Measurements from ENCODE around the gene PRSS53. TPM values are rescaled to one million over a fixed set of nuclear protein-coding genes. Genes with fewer than 3 reads are reported as not detected.

PRSS53 gene
- total RNA-seq, 2 donors from 2014 or later: 3.2 to 4.4 TPM

DNA sequence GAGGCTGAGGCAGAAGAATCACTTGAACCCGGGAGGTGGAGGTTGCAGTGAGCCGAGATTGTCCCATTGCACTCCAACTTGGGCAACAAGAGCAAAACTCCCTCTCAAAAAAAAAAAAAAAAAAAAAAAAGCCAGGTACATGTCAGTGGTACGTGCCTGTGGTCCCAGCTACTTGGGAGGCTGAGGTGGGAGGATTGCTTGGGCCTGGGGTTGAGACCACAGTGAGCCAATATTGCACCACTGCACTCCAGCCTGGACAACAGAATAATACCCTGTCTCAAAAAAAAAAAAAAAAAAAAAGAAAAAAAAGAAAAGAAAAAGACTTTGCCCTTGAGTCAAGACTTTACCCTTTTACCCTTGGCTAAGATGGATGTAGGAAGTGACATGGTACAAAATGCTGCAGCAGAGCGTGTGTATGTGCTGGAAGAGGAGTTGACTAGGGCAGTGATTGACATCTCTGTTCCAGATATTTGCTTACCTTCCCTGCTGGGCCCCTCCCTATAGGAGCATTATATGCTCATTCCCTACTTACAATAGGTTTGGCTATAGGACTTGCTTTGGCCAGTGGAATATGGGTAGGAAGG, 44.8 kb downstream of the PRSS53 start:
- no peaks in the 10 kb centered on the region for H3K27me3 Mint-ChIP-seq
- H3K9me3 ChIP-seq (ENCODE audit: control insufficient read depth, low read length, poor library complexity, severe bottlenecking): no peaks in the 10 kb centered on the region
- ATAC-seq: no peak
- peaks cover 3% of the 10 kb centered on the region for H3K4me1 Mint-ChIP-seq
- no peak for DNase-seq
- no peak overlapping the region for H3K4me3 Mint-ChIP-seq
- no peak overlapping the region for H3K27ac Mint-ChIP-seq
- H3K36me3 Mint-ChIP-seq (ENCODE audit: low read depth): peaks cover 3% of the 10 kb centered on the region

GRCh38 chr16:31043352-31043751, 45.4 kb downstream of the PRSS53 start:
- DNase-seq: no peak
- no peaks in the 10 kb centered on the region for H3K9me3 ChIP-seq (ENCODE audit: control insufficient read depth, low read length, poor library complexity, severe bottlenecking)
- no peak for ATAC-seq
- Mint-ChIP-seq H3K4me3 (no peak overlapping the region), H3K27me3 (no peaks in the 10 kb centered on the region), H3K36me3 (ENCODE audit: low read depth) (peaks cover 3% of the 10 kb centered on the region), H3K4me1 (peaks cover 3% of the 10 kb centered on the region), H3K27ac (no peak overlapping the region)

GRCh38 chr16:31042866-31043265, 45.9 kb downstream of the PRSS53 start:
- H3K4me3 Mint-ChIP-seq: no peak overlapping the region
- ATAC-seq: no peak
- H3K9me3 ChIP-seq (ENCODE audit: control insufficient read depth, low read length, poor library complexity, severe bottlenecking): no peaks in the 10 kb centered on the region
- no peak for DNase-seq
- no peaks in the 10 kb centered on the region for H3K27me3 Mint-ChIP-seq
- H3K27ac Mint-ChIP-seq: no peak overlapping the region
- H3K36me3 Mint-ChIP-seq (ENCODE audit: low read depth): peaks cover 3% of the 10 kb centered on the region
- peaks cover 3% of the 10 kb centered on the region for H3K4me1 Mint-ChIP-seq

GRCh38 chr16:31038993-31039392, 49.8 kb downstream of the PRSS53 start:
- H3K9me3 ChIP-seq (ENCODE audit: control insufficient read depth, low read length, poor library complexity, severe bottlenecking): no peaks in the 10 kb centered on the region
- Mint-ChIP-seq H3K27ac (no peak overlapping the region), H3K27me3 (no peaks in the 10 kb centered on the region), H3K4me1 (peaks cover 10% of the 10 kb centered on the region), H3K36me3 (ENCODE audit: low read depth) (peaks cover 3% of the 10 kb centered on the region), H3K4me3 (no peak overlapping the region)
- ATAC-seq (no peak), DNase-seq (no peak)

- ATAC-seq (no peak), DNase-seq (no peak)
- Mint-ChIP-seq H3K36me3 (ENCODE audit: low read depth) (peaks cover 7% of the 10 kb centered on the region), H3K4me1 (peaks cover 13% of the 10 kb centered on the region), H3K27ac (peak overlapping the region; percentile 37), H3K27me3 (no peaks in the 10 kb centered on the region), H3K4me3 (no peak overlapping the region)
- no peaks in the 10 kb centered on the region for H3K9me3 ChIP-seq (ENCODE audit: control insufficient read depth, low read length, poor library complexity, severe bottlenecking)
Observed at GRCh38 chr16:31036691-31037090, 52.1 kb downstream of the PRSS53 start.

DNA sequence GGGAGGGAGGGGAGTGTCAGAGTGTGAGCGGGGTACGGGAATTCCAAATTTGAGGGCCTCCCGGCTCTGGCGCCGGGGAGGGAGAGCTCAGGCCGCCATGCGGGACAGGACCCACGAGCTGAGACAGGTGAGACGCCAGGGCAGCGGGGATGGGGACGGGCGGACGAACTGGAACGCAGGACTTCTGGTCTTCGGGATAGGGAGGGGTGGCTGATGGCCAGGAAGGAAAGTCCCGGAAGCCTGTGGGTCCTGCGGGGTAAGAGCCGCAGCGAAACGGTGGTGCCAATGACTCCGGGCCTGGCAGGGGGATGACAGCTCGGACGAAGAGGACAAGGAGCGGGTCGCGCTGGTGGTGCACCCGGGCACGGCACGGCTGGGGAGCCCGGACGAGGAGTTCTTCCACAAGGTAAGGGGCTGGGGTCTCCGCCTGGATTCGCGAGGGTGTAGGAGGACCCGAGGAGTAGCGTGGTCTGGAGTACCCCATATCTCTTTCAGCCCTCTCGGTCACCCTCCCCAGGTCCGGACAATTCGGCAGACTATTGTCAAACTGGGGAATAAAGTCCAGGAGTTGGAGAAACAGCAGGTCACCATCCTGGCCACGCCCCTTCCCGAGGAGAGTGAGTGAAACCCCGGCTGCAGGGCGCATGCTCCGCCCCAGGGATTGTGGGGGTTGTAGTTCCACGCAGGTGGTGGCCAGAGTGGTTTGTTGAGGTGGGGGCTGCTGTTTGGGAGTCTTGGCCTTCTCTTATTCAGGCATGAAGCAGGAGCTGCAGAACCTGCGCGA, 54.8 kb downstream of the PRSS53 start:
- peak overlapping the region; percentile 99 for H3K4me3 Mint-ChIP-seq
- peaks cover 4% of the 10 kb centered on the region for H3K36me3 Mint-ChIP-seq (ENCODE audit: low read depth)
- H3K27ac Mint-ChIP-seq: peak overlapping the region; percentile 89
- no peaks in the 10 kb centered on the region for H3K27me3 Mint-ChIP-seq
- ATAC-seq (peak; percentile 47), DNase-seq (peak; percentile 76 to 78 (median 77))
- no peaks in the 10 kb centered on the region for H3K9me3 ChIP-seq (ENCODE audit: control insufficient read depth, low read length, poor library complexity, severe bottlenecking)
- peaks cover 13% of the 10 kb centered on the region for H3K4me1 Mint-ChIP-seq

Other genes with a start within 250 kb of the PRSS53 start
- gene BCL7C, start 194.9 kb downstream of the PRSS53 start, total RNA-seq: 10 to 100 TPM; 22.5 to 22.8 TPM
- under 1 TPM in 1 of 2 donors, not detected in 1; 0.26 TPM for gene CTF1, start 192.3 kb downstream of the PRSS53 start, total RNA-seq
- gene FBXL19, start 165.4 kb downstream of the PRSS53 start, total RNA-seq: 10 to 100 TPM; 12.6 to 13.2 TPM
- 1 to 10 TPM; 6.4 to 7.5 TPM for gene ORAI3, start 139.9 kb downstream of the PRSS53 start, total RNA-seq
- gene SETD1A, start 131.2 kb downstream of the PRSS53 start, total RNA-seq: 10 to 100 TPM; 31.3 to 45.5 TPM
- under 1 TPM; 0.21 to 0.60 TPM for gene HSD3B7, start 103.7 kb downstream of the PRSS53 start, total RNA-seq
- gene STX1B, start 78.3 kb downstream of the PRSS53 start, total RNA-seq: under 1 TPM; 0.27 to 0.47 TPM
- 10 to 100 TPM; 72.0 to 72.1 TPM for gene STX4, start 55.4 kb downstream of the PRSS53 start, total RNA-seq
- 10 to 100 TPM in 1 of 2 donors, 1 to 10 TPM in 1; 9.6 to 12.1 TPM for gene ZNF668, start 14.7 kb downstream of the PRSS53 start, total RNA-seq
- gene ZNF646, start 14.5 kb downstream of the PRSS53 start, total RNA-seq: 10 to 100 TPM; 17.0 to 21.7 TPM
- gene VKORC1, start 5.9 kb upstream of the PRSS53 start, total RNA-seq: 10 to 100 TPM; 30.6 to 31.7 TPM
- 1 to 10 TPM; 8.5 to 9.9 TPM for gene BCKDK, start 19.4 kb upstream of the PRSS53 start, total RNA-seq
- gene KAT8, start 28.7 kb upstream of the PRSS53 start, total RNA-seq: 10 to 100 TPM; 86.7 to 97.6 TPM
- gene PRSS8, start 46.8 kb upstream of the PRSS53 start, total RNA-seq: not detected
- gene PRSS36, start 61.1 kb upstream of the PRSS53 start, total RNA-seq: under 1 TPM; 0.10 to 0.47 TPM
- 100 to 1,000 TPM; 910 to 947 TPM for gene FUS, start 91.2 kb upstream of the PRSS53 start, total RNA-seq
- 10 to 100 TPM; 17.9 to 22.1 TPM for gene PYCARD, start 113.8 kb upstream of the PRSS53 start, total RNA-seq
- gene TRIM72, start 125.2 kb upstream of the PRSS53 start, total RNA-seq: under 1 TPM; 0.08 to 0.17 TPM
- gene PYDC1, start 128.2 kb upstream of the PRSS53 start, total RNA-seq: not detected
- gene ITGAM, start 171.0 kb upstream of the PRSS53 start, total RNA-seq: 10 to 100 TPM in 1 of 2 donors, 1 to 10 TPM in 1; 7.3 to 12.5 TPM

Data from T-helper 17 cell (primary cell).